Measurements from ENCODE around the gene LGALS12. TPM values are rescaled to one million over a fixed set of nuclear protein-coding genes. Genes with fewer than 3 reads are reported as not detected.

LGALS12 gene
- total and polyA plus RNA-seq, 3 experiments from 2014 or later, result not detected

DNA sequence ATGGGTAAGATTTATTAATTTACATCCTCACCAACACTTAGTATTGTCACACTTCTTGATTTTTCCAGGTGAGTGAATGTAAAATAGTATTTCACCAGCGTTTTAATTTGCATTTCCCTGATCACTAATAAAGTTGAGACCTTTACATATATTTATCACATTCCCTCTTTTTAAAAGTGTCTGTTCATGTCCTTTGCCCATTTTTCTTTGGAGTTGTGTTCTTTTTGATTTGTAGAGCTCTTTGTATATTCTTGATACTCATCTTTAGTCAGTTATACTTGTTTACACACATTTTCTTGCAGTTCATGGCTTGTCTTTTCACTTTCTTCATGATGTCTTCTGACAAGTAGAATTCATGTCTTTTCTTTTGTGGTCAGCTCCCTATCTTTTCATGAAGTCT, 12.8 kb upstream of the LGALS12 start:
- Mint-ChIP-seq H3K36me3 (no peaks in the 10 kb centered on the region), H3K4me3 (no peak overlapping the region), H3K27me3 (peaks cover 2 to 4% of the 10 kb centered on the region in 2 donors), H3K9me3 (peaks cover 0 to 3% (median 0%) of the 10 kb centered on the region in 5 donors), H3K27ac (no peak overlapping the region), H3K4me1 (peaks cover 8 to 32% (median 18%) of the 10 kb centered on the region in 3 donors)
- ChIA-PET CTCF (no interaction called here), POLR2A (no interaction called here)
- H3K36me3 ChIP-seq (ENCODE audit: insufficient read depth, low read length), result no peaks in the 10 kb centered on the region
- DNase-seq, result no peak
- no peak overlapping the region for H3K4me3 ChIP-seq (ENCODE audit: low read length)
- no peak overlapping the region for H3K27ac ChIP-seq (ENCODE audit: low read depth, low read length)
- no peaks in the 10 kb centered on the region for H3K4me1 ChIP-seq (ENCODE audit: insufficient read depth, low read length)
- no peaks in the 10 kb centered on the region for H3K9me3 ChIP-seq (ENCODE audit: low read length)
- H3K27me3 ChIP-seq (ENCODE audit: insufficient read depth, low read length, poor library complexity, severe bottlenecking), result no peaks in the 10 kb centered on the region

- Mint-ChIP-seq H3K4me1 (peaks cover 8 to 24% (median 15%) of the 10 kb centered on the region in 3 donors), H3K27me3 (peaks cover 4 to 7% of the 10 kb centered on the region in 2 donors), H3K27ac (no peak overlapping the region), H3K9me3 (peaks cover 8 to 11% (median 9%) of the 10 kb centered on the region in 5 donors), H3K4me3 (no peak overlapping the region), H3K36me3 (peaks cover 0 to 5% (median 3%) of the 10 kb centered on the region in 3 donors)
- CTCF ChIA-PET, result no interaction called here
- POLR2A ChIA-PET, result no interaction called here
- H3K9me3 ChIP-seq (ENCODE audit: low read length), result no peaks in the 10 kb centered on the region
- no peak overlapping the region for H3K4me3 ChIP-seq (ENCODE audit: low read length)
- no peak for DNase-seq
- no peaks in the 10 kb centered on the region for H3K36me3 ChIP-seq (ENCODE audit: insufficient read depth, low read length)
- H3K27ac ChIP-seq (ENCODE audit: low read depth, low read length), result no peak overlapping the region
- no peaks in the 10 kb centered on the region for H3K4me1 ChIP-seq (ENCODE audit: insufficient read depth, low read length)
- H3K27me3 ChIP-seq (ENCODE audit: insufficient read depth, low read length, poor library complexity, severe bottlenecking), result no peaks in the 10 kb centered on the region
Observed at GRCh38 chr11:63494975-63495374, 10.9 kb upstream of the LGALS12 start.

GRCh38 chr11:63499874-63500273, 6.0 kb upstream of the LGALS12 start:
- POLR2A ChIA-PET, result no interaction called here
- CTCF ChIA-PET, result no interaction called here
- H3K36me3 Mint-ChIP-seq, result peaks cover 0 to 20% (median 4%) of the 10 kb centered on the region in 3 donors

DNA sequence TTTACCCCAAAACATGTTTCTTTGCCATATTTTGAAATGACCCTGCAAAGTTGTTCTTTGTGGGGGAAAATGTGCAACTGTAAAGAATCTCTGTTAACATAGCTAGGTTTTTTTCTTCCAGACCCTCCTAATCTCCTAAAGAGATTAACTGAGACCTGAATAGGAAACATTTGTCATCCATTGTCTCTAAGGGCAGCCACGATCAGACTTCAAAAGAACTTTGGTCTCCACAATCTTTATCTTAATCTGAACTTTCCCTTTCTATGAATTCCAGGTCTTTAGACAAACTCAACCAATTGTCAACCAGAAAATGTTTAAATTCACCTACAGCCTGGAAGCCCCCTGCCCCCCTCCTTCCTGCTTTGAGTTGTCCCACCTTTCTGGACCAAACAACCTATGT, 4.6 kb upstream of the LGALS12 start:
- CTCF ChIA-PET, result interaction anchor here (1.1 kb wide), 1 partner anchor 22 kb away, joined by 4 read pairs; no protein-coding TSS in a partner anchor

More at GRCh38 chr11:63499874-63500273, 6.0 kb upstream of the LGALS12 start:
- Histone ChIP-seq H3K9me3 (ENCODE audit: low read length) (no peaks in the 10 kb centered on the region), H3K4me3 (ENCODE audit: low read length) (no peak overlapping the region), H3K36me3 (ENCODE audit: insufficient read depth, low read length) (no peaks in the 10 kb centered on the region), H3K27ac (ENCODE audit: low read depth, low read length) (no peak overlapping the region), H3K4me1 (ENCODE audit: insufficient read depth, low read length) (peaks cover 7% of the 10 kb centered on the region), H3K27me3 (ENCODE audit: insufficient read depth, low read length, poor library complexity, severe bottlenecking) (no peaks in the 10 kb centered on the region)
- H3K4me1 Mint-ChIP-seq, result peaks cover 0 to 4% (median 2%) of the 10 kb centered on the region in 3 donors
- peaks cover 14 to 24% (median 22%) of the 10 kb centered on the region in 5 donors for H3K9me3 Mint-ChIP-seq
- H3K4me3 Mint-ChIP-seq, result no peak overlapping the region
- H3K27me3 Mint-ChIP-seq, result peaks cover 0 to 7% of the 10 kb centered on the region in 2 donors
- no peak for DNase-seq
- H3K27ac Mint-ChIP-seq, result peak overlapping the region in 1 of 8 donors; percentile 56

DNA sequence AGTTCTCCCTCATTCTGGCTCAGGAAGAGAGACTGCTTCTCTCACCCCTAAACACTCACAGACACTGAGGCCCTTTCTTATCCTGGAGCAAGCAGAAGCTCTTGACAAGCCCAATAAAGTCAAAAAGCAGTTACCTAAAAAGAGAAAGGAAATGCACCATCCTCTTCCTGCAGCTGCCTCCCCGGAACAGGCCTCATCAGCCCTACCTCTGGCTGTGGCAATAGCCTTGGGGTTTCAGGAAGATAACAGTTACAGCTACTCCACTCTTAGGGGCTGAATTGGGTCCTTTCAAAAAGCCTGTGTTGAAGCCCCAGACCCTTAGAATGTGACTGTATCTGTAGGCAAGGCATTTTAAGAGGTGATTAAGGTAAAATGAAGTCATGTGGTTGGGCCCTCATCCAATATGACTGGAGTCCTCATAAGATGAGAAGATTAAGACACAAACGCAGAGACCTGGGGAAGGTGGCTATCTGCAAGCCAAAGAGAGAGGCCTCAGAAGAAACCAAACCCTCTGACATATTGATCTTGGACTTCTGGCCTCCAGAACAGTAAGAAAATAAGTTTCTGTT, 3.5 kb upstream of the LGALS12 start:
- DNase-seq, result no peak
- Histone ChIP-seq H3K36me3 (ENCODE audit: insufficient read depth, low read length) (no peaks in the 10 kb centered on the region), H3K9me3 (ENCODE audit: low read length) (no peaks in the 10 kb centered on the region), H3K27ac (ENCODE audit: low read depth, low read length) (no peak overlapping the region), H3K4me1 (ENCODE audit: insufficient read depth, low read length) (peaks cover 7% of the 10 kb centered on the region), H3K4me3 (ENCODE audit: low read length) (no peak overlapping the region), H3K27me3 (ENCODE audit: insufficient read depth, low read length, poor library complexity, severe bottlenecking) (no peaks in the 10 kb centered on the region)
- Mint-ChIP-seq H3K4me1 (peaks cover 0 to 4% (median 2%) of the 10 kb centered on the region in 3 donors), H3K27me3 (peaks cover 0 to 7% of the 10 kb centered on the region in 2 donors), H3K4me3 (no peak overlapping the region), H3K9me3 (peaks cover 14 to 24% (median 22%) of the 10 kb centered on the region in 5 donors), H3K36me3 (peaks cover 0 to 20% (median 4%) of the 10 kb centered on the region in 3 donors), H3K27ac (no peak overlapping the region)
- CTCF ChIA-PET, result no interaction called here
- POLR2A ChIA-PET, result no interaction called here

More for the DNA sequence above, 4.6 kb upstream of the LGALS12 start:
- Histone ChIP-seq H3K9me3 (ENCODE audit: low read length) (no peaks in the 10 kb centered on the region), H3K27me3 (ENCODE audit: insufficient read depth, low read length, poor library complexity, severe bottlenecking) (no peaks in the 10 kb centered on the region), H3K36me3 (ENCODE audit: insufficient read depth, low read length) (no peaks in the 10 kb centered on the region), H3K4me3 (ENCODE audit: low read length) (no peak overlapping the region), H3K27ac (ENCODE audit: low read depth, low read length) (no peak overlapping the region), H3K4me1 (ENCODE audit: insufficient read depth, low read length) (peaks cover 7% of the 10 kb centered on the region)
- H3K36me3 Mint-ChIP-seq, result peaks cover 0 to 20% (median 4%) of the 10 kb centered on the region in 3 donors
- no peak for DNase-seq
- peaks cover 0 to 7% of the 10 kb centered on the region in 2 donors for H3K27me3 Mint-ChIP-seq
- peaks cover 14 to 24% (median 22%) of the 10 kb centered on the region in 5 donors for H3K9me3 Mint-ChIP-seq
- H3K27ac Mint-ChIP-seq, result no peak overlapping the region
- POLR2A ChIA-PET, result no interaction called here
- peaks cover 0 to 4% (median 2%) of the 10 kb centered on the region in 3 donors for H3K4me1 Mint-ChIP-seq
- no peak overlapping the region for H3K4me3 Mint-ChIP-seq

DNA sequence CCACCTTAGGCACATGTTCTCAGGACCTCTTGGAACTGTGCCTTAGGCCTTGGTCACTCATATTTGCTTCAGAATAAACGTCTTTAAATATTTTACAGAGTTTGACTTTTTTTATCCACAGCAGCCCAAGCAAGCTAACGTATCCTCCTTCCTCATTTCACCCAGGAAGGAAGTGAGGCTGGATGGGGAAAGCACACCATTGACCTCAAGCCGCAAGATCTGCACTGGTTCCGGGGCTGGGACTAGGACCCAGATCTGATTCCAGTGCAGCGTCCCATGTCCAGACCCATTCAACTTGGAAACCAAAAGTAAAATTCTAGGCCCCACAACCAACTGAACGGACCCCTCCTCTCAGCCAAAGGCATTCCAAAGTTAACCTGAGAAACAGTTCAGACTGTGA, 2.4 kb upstream of the LGALS12 start:
- Mint-ChIP-seq H3K4me1 (peaks cover 2 to 4% (median 3%) of the 10 kb centered on the region in 3 donors), H3K36me3 (peaks cover 0 to 20% (median 4%) of the 10 kb centered on the region in 3 donors), H3K9me3 (peaks cover 14 to 24% (median 20%) of the 10 kb centered on the region in 5 donors), H3K27me3 (peaks cover 0 to 6% of the 10 kb centered on the region in 2 donors), H3K27ac (peak overlapping the region in 1 of 8 donors; percentile 58), H3K4me3 (no peak overlapping the region)
- no peak for DNase-seq
- no peak overlapping the region for H3K4me3 ChIP-seq (ENCODE audit: low read length)
- H3K36me3 ChIP-seq (ENCODE audit: insufficient read depth, low read length), result no peaks in the 10 kb centered on the region
- H3K27me3 ChIP-seq (ENCODE audit: insufficient read depth, low read length, poor library complexity, severe bottlenecking), result no peaks in the 10 kb centered on the region
- H3K4me1 ChIP-seq (ENCODE audit: insufficient read depth, low read length), result peaks cover 7% of the 10 kb centered on the region
- CTCF ChIA-PET, result no interaction called here
- no peaks in the 10 kb centered on the region for H3K9me3 ChIP-seq (ENCODE audit: low read length)
- POLR2A ChIA-PET, result no interaction called here
- no peak overlapping the region for H3K27ac ChIP-seq (ENCODE audit: low read depth, low read length)

GRCh38 chr11:63504054-63504453, 1.8 kb upstream of the LGALS12 start:
- no peak for DNase-seq
- Histone ChIP-seq H3K36me3 (ENCODE audit: insufficient read depth, low read length) (no peaks in the 10 kb centered on the region), H3K4me1 (ENCODE audit: insufficient read depth, low read length) (peaks cover 7% of the 10 kb centered on the region), H3K27me3 (ENCODE audit: insufficient read depth, low read length, poor library complexity, severe bottlenecking) (no peaks in the 10 kb centered on the region), H3K9me3 (ENCODE audit: low read length) (no peaks in the 10 kb centered on the region), H3K4me3 (ENCODE audit: low read length) (no peak overlapping the region), H3K27ac (ENCODE audit: low read depth, low read length) (no peak overlapping the region)
- POLR2A ChIA-PET, result no interaction called here
- H3K4me3 Mint-ChIP-seq, result no peak overlapping the region
- H3K27ac Mint-ChIP-seq, result peak overlapping the region in 2 of 8 donors; percentile 56 to 70
- peaks cover 0 to 4% of the 10 kb centered on the region in 2 donors for H3K27me3 Mint-ChIP-seq
- H3K36me3 Mint-ChIP-seq, result peaks cover 0 to 20% (median 4%) of the 10 kb centered on the region in 3 donors
- H3K9me3 Mint-ChIP-seq, result peaks cover 14 to 24% (median 20%) of the 10 kb centered on the region in 5 donors
- CTCF ChIA-PET, result no interaction called here
- peaks cover 2 to 4% (median 3%) of the 10 kb centered on the region in 3 donors for H3K4me1 Mint-ChIP-seq

DNA sequence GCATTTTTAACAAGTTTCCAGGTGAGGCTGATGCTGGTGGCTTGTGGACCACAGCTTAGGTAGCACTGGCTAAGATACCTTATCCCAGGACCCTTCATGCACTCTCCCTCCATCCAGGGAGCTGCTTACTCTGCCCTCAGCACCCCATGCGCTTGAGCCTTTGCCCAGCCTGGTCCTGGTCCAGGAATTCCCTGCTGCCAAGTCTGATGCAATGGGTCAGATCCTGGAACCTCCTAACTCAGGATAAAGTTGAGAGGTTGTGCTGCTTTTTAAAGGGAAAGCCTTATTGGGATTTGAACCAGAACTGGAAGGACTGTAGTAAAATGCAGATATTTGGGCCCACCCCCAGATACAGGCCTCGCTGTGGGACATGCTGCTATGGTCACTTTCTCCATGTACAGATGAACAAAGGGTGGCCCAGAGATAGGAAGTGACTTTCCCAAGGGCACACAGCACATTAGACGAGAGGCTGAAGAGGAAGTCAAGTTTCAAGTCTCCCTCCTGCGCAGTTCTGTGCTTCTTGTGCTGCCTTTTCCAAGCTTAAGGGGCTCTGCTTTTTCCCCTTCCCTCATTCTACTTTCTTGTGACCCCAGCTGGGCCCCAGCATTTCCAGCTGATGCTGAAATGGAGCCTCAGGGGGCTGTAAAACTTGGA, 824 bp upstream of the LGALS12 start:
- H3K36me3 ChIP-seq (ENCODE audit: insufficient read depth, low read length), result no peaks in the 10 kb centered on the region
- CTCF ChIA-PET, result no interaction called here
- H3K4me1 ChIP-seq (ENCODE audit: insufficient read depth, low read length), result peaks cover 7% of the 10 kb centered on the region
- H3K27ac ChIP-seq (ENCODE audit: low read depth, low read length), result no peak overlapping the region
- Mint-ChIP-seq H3K4me3 (peak overlapping the region in 1 of 7 donors; percentile 9), H3K4me1 (peaks cover 2 to 4% (median 3%) of the 10 kb centered on the region in 3 donors), H3K27me3 (peaks cover 0 to 1% of the 10 kb centered on the region in 2 donors), H3K27ac (peak overlapping the region in 1 of 8 donors; percentile 92), H3K36me3 (peaks cover 0 to 15% (median 2%) of the 10 kb centered on the region in 3 donors), H3K9me3 (peaks cover 6 to 14% (median 11%) of the 10 kb centered on the region in 5 donors)
- no peak overlapping the region for H3K4me3 ChIP-seq (ENCODE audit: low read length)
- DNase-seq, result no peak
- H3K9me3 ChIP-seq (ENCODE audit: low read length), result no peaks in the 10 kb centered on the region
- POLR2A ChIA-PET, result interaction anchor here (0.6 kb wide), 2 partner anchors 16 to 124 kb away, joined by 3 to 4 read pairs; no protein-coding TSS in a partner anchor
- no peaks in the 10 kb centered on the region for H3K27me3 ChIP-seq (ENCODE audit: insufficient read depth, low read length, poor library complexity, severe bottlenecking)
